GM19099 (cell line): ENCODE results near the gene CLSTN2.

Experiments
- POLR2A ChIP-seq: IDR thresholded peaks from 3 replicates; pipeline ENCODE4 v1.6.1; 2011; ENCODE audit warnings: low read depth; ENCODE audit not compliant: insufficient read length; ENCODE audit errors: extremely low read depth

The CLSTN2 gene

DNA sequence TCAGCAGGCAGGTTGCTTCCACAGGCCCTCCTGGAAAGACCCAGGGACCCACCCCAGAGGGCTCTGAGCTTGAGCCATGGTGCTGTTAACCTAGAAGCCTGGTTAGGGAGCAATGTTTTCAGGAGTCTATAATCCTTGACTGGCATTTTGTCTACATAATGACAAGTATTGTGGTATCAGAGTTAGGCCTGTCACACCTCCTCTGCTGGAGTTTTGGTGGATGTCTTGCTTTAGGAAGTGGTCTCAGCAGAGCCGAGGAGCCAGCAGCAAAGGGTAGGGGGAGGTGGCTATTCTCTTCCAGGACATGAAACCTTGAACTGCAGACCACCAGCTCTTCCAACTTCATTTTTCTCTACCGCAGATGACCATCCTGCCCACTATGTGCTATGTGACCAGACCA is 76.1 kb downstream of the CLSTN2 start:
- TF ChIP-seq POLR2A = no peak

GRCh38 chr3:140011611-140012277 is 76.8 kb downstream of the CLSTN2 start:
- no peak for TF ChIP-seq POLR2A

- no peak for TF ChIP-seq POLR2A
Measured at GRCh38 chr3:140013220-140013619, 78.2 kb downstream of the CLSTN2 start.

- no peak for TF ChIP-seq POLR2A
Measured at GRCh38 chr3:140014831-140015495, 80.0 kb downstream of the CLSTN2 start.

DNA sequence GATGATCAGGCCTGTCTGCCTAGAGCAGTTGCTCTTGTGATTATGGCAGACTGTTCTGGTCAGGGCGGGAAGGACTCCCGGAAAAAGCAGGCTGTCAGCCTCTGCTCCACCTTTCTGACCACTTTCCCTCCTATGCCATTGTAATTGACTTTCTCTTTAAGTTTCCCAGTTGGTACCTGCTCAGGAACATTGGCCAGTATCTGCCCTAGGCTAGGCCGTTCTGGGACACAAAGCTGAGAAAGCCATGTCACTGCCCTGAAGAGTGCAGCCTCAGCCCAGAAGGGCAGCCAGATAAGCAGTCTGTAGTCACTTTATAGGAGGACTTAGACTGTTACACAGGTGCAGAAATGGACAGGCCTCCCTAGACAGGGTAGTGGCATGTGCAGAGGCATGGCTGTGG is 80.8 kb downstream of the CLSTN2 start:
- no peak for TF ChIP-seq POLR2A

- TF ChIP-seq POLR2A = no peak
Measured at GRCh38 chr3:140018556-140018955, 83.6 kb downstream of the CLSTN2 start.

DNA sequence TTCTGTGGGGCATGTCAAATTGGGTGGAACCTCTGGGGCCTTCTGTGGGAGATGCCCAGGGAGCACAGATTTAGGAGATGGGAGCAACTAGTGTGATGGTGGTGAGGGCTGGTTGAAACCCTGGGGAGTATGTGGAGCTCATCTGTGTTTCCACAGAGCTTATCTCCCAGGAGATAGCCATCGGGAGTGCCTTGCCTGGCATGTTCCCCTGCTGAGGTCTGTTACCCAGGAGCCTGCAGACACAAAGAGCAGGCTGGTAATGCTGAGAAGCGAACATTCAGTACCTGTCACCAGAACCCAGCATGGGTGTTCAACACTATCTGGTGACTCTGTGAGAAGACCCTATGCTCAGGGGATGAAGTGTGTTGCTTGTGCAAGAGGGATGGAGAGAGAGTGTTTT is 85.0 kb downstream of the CLSTN2 start:
- TF ChIP-seq POLR2A = no peak

DNA sequence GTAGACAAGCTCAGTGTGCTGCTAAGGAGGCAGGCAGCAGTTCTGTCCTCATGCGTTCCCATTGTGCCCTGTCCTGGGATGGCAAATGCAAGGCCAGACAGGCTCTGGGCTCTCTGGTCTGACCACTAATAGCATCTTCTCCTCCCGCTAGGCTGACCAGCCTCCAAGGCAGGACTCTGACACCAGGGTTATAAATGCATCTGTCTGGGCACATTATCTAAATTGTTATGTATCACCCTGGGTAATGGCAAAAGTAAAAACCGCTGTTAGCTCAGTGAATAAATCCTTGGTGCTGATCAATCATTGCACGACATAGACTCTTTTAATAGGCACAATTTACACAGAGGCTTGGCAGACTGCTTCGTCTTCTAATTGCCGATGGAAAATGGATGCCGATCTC is 85.6 kb downstream of the CLSTN2 start:
- no peak for TF ChIP-seq POLR2A

DNA sequence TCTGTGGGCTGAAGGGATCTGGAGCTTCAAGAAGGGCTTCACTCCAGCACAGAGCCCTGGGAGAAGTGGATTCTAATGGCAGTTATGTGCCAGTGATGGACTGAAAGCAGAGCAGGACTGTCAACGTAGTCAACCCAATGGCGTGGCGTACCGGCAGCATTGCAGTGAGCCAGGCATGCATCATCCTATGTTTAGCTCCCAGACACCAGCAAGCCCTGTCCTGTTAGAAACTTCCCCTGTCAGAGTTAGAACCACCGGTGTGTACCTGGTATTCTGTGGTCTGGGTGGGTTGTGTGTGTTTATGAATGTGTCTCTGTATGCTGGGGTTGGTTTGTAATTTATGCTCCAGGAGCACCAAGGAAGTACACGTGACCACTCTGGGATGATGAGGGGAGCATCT is 86.3 kb downstream of the CLSTN2 start:
- no peak for TF ChIP-seq POLR2A

GRCh38 chr3:140022066-140022770 is 87.2 kb downstream of the CLSTN2 start:
- no peak for TF ChIP-seq POLR2A

GRCh38 chr3:140023616-140024530 is 88.9 kb downstream of the CLSTN2 start:
- no peak for TF ChIP-seq POLR2A

- no peak for TF ChIP-seq POLR2A
Measured at GRCh38 chr3:140031170-140031569, 96.2 kb downstream of the CLSTN2 start.

DNA sequence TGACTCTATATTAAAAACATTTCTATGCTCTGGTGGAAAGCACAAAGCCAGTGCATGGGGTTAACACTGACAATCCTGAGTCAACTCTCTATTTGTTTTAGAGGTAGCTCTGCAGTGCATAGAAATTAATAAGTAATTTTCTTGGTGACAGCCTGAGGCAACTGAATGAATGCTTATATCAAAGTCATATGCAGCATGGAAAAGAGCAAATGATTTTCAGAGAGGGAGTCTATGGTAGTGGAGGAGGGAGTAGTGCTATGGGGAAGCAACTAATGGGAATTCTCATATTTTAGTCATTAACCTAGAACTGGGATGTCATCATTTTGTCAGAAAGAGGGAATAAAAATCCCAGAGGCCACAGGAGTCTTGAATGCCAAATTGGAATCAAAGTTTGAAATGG is 99.1 kb downstream of the CLSTN2 start:
- no peak for TF ChIP-seq POLR2A

GRCh38 chr3:140035871-140036270 is 100.9 kb downstream of the CLSTN2 start:
- TF ChIP-seq POLR2A = no peak

DNA sequence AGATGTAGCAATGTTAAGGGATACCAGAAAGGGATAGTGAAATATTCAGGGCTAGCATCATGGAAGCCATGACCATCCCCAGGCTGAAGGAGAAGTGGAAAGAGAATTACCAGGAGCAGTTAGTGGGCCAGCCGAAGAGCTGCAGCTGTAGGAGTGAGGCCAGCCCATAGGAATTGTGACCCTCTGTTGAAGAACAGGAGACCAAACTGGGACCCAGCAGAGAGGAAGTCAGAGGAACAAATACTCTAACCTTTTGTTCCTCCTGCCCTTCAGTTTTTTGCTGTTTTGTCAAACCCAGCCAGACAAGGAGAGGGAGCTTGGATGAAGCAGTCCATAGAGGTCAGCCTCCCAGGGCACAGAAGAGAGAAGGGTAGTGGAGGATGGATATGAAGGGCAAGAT is 115.4 kb downstream of the CLSTN2 start:
- no peak for TF ChIP-seq POLR2A
